GM12874 (cell line): ENCODE results near the gene PCBD2.

Experiments used
- CTCF ChIP-seq: IDR thresholded peaks from 2 replicates; pipeline ENCODE4 v1.5.1; 2011; ENCODE audit warnings: low read depth, mild to moderate bottlenecking, control low read depth, low read length, moderate library complexity; ENCODE audit not compliant: insufficient read depth

Gene PCBD2

GRCh38 chr5:134904610-134905245 is at the start of gene PCBD2:
Gene PCBD2 (plus strand): TSS chr5:134905131. CDS start chr5:134905140, 9 bp downstream.
- peak; percentile 99 for TF ChIP-seq CTCF

- no peak for TF ChIP-seq CTCF
Observed at GRCh38 chr5:134857401-134857800, 47.5 kb upstream of the PCBD2 start.

DNA sequence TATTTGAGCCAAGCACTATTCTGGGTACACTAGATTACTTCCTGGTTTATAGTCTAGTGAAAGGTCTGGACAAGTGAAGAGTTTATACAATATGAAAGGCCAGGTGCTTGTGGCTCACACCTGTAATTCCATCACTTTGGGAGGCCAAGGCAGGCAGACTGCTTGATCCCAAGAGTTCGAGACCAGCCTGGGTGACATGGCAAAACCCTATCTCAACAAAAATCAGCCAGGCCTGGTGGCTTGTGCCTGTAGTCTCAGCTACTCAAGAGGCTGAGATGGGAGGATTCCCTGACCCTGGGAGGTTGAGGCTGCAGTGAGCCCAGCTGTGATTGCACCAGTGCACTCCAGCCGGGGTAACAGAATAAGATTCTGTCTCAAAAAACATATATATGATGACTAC is 40.2 kb upstream of the PCBD2 start:
- no peak for TF ChIP-seq CTCF

GRCh38 chr5:134873494-134873893 is 31.4 kb upstream of the PCBD2 start:
- TF ChIP-seq CTCF = no peak

- TF ChIP-seq CTCF = no peak
Observed at GRCh38 chr5:134873987-134874830, 30.7 kb upstream of the PCBD2 start, which contains the start of gene TXNDC15. Gene TXNDC15 (plus strand): TSS chr5:134874371. CDS start chr5:134874428, 57 bp downstream.

DNA sequence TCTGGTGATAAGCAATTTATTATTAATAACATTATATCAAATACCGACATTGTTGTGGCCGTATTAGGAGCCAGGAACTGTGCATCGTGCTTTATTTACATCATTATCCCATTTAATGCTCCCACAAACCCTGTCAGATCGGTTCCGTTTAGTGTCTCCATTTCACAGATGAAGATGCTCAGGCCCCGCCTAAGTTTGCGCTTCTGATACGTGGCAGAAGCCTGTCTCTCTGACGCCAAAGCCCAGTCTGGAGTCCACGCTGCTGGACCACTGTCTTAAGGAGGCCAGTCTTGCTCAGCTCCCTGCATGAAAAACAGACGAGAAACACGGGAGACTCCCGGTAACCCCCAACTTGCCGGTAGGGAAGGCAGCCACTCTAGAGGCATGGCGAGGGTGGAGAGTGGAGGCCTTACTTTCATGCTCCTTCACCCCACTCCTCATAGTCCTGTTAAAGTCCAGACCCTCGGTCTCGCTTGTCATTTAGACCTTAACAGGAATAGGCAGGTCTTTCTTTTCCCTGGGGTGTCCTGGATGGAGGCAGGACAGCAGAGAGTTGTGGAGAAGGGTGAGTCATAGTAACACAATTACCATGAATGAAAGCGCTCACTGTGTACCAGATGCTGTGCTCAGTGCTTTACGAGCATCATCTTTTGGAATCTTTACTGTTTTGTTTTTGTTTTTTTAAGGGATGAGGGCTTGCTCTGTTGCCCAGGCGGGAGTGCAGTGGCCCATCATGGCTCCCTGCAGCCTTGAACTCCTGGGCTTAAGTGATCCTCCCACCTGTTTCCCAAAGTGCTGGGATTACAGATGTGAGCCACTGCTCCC is 29.9 kb upstream of the PCBD2 start:
- no peak for TF ChIP-seq CTCF

GRCh38 chr5:134877159-134877558 is 27.8 kb upstream of the PCBD2 start:
- TF ChIP-seq CTCF = no peak
